SK-N-MC (cell line): Measurements from ENCODE around the gene ANKRD44.
"Not testable (repeated sequence)": the region's sequence is repeated elsewhere in the genome, so short reads cannot be mapped to it uniquely, and the experiment has no call there.

ENCODE experiments used
- DNase-seq: peaks from one replicate; pipeline ENCODE4 v3.0.0-alpha.2; 2011; ENCODE audit warnings: low read depth, low spot score
- H3K27ac ChIP-seq: fragments of 200-600 bp; sonication (generic); 2 replicates; pipeline ENCODE4 v1.5.1; 2016; ENCODE audit warnings: mixed run types
- H3K36me3 ChIP-seq: fragments of 200-600 bp; sonication (generic); 2 replicates; pipeline ENCODE4 v1.6.1; 2017; ENCODE audit warnings: antibody characterized with exemption, low read length, mixed read lengths; ENCODE audit not compliant: insufficient read depth
- H3K4me3 ChIP-seq: fragments of 200-600 bp; sonication (generic); 2 replicates; pipeline ENCODE4 v1.5.1; 2016
- H3K9ac ChIP-seq: fragments of 200-600 bp; sonication (generic); 2 replicates; pipeline ENCODE4 v1.8.0; 2017; ENCODE audit warnings: mixed run types, mixed read lengths; ENCODE audit not compliant: insufficient read length
- H3K9me3 ChIP-seq: fragments of 200-600 bp; sonication (generic); 2 replicates; pipeline ENCODE4 v1.6.1; 2017; ENCODE audit warnings: low read depth, mild to moderate bottlenecking, antibody characterized with exemption, low read length, moderate library complexity, mixed read lengths
- EZH2 ChIP-seq: fragments of 200-600 bp; sonication (generic); IDR thresholded peaks from one replicate; pipeline ENCODE4 v1.6.1; 2017; ENCODE audit warnings: antibody characterized with exemption
- FOXP2 ChIP-seq: optimal IDR thresholded peaks from 2 replicates; pipeline ENCODE3; 2011; ENCODE audit warnings: mild to moderate bottlenecking, moderate library complexity; ENCODE audit not compliant: insufficient read depth; ENCODE audit errors: extremely low read length, control extremely low read depth
- POLR2AphosphoS5 ChIP-seq: IDR thresholded peaks from 2 replicates; pipeline ENCODE4 v1.6.1; 2012; ENCODE audit warnings: mild to moderate bottlenecking, low read depth, low read length, borderline replicate concordance

The ANKRD44 gene

DNA sequence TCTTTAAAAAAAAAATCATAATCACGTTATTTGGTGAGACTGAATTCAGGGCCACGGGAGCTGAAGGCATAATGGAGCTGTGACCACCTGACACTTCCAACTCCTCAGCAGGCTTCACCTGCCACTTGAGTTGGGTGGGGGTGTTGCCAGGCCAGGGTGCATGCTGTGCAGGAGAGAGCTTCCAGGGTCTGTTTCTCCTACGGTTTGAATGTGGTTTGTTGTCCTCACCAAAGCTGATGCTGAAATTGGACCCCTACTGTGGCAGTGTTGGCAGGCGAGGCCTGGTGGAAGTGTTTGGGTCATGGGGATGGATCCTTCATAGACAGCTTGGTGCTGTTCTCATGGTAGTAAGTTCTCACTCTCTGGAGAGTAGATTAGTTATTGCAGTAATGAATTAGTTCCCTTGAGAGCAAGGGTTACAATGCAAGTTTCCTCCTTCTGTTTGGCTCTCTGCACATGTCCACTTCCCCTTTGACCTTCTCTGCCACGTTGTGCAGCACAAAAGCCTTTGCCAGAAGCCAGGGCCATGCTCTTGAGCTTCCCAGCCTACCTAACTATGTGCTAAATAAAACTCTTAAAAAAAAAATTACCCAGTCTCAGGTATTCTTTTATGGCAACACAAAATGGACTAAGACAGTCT lies 38.3 kb upstream of the ANKRD44 start:
- DNase-seq: no peak
- Histone ChIP-seq H3K27ac (no peak overlapping the region), H3K4me3 (no peak overlapping the region), H3K9ac (no peak overlapping the region), H3K36me3 (no peaks in the 10 kb centered on the region), H3K9me3 (no peaks in the 10 kb centered on the region)
- no peak for TF ChIP-seq FOXP2
- no peak for TF ChIP-seq EZH2
- no peak for TF ChIP-seq POLR2AphosphoS5

DNA sequence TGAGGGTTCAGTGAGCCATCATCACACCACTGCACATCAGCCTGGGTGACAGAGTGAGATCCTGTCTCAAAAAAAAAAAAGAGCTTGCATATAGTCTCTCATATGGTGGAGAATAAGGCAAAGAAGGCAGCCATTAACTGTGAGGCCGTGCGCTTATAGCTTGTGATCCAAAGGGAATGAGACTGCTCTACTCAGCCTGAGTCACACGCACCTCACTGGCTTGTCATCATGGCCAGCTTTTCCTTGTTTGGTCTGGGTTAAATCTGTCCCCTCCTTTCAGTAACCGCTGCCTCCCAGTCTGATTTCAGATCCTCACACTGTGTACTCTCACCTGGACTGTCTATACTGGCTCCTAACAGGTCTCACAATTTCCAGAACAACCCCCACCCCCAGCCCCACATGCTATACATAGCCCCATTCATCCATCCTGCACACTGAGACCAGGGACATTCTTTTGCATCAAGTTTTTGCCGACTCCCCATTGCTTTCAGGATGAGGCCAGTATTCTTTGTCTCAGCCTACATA lies 35.3 kb upstream of the ANKRD44 start:
- no peak overlapping the region for H3K27ac ChIP-seq
- H3K4me3 ChIP-seq: no peak overlapping the region
- H3K36me3 ChIP-seq: no peaks in the 10 kb centered on the region
- H3K9ac ChIP-seq: no peak overlapping the region
- TF ChIP-seq POLR2AphosphoS5: no peak
- TF ChIP-seq FOXP2: no peak
- TF ChIP-seq EZH2: no peak
- no peaks in the 10 kb centered on the region for H3K9me3 ChIP-seq
- DNase-seq: no peak

GRCh38 chr2:197343968-197344367 lies 33.4 kb upstream of the ANKRD44 start:
- DNase-seq, H3K4me3 ChIP-seq, H3K9me3 ChIP-seq, H3K36me3 ChIP-seq, H3K9ac ChIP-seq, H3K27ac ChIP-seq: not testable (repeated sequence)

GRCh38 chr2:197340591-197340990 lies 30.0 kb upstream of the ANKRD44 start:
- Histone ChIP-seq H3K9me3 (no peaks in the 10 kb centered on the region), H3K27ac (no peak overlapping the region), H3K4me3 (no peak overlapping the region), H3K9ac (no peak overlapping the region), H3K36me3 (no peaks in the 10 kb centered on the region)
- no peak for DNase-seq
- TF ChIP-seq EZH2 (no peak), FOXP2 (no peak), POLR2AphosphoS5 (no peak)

DNA sequence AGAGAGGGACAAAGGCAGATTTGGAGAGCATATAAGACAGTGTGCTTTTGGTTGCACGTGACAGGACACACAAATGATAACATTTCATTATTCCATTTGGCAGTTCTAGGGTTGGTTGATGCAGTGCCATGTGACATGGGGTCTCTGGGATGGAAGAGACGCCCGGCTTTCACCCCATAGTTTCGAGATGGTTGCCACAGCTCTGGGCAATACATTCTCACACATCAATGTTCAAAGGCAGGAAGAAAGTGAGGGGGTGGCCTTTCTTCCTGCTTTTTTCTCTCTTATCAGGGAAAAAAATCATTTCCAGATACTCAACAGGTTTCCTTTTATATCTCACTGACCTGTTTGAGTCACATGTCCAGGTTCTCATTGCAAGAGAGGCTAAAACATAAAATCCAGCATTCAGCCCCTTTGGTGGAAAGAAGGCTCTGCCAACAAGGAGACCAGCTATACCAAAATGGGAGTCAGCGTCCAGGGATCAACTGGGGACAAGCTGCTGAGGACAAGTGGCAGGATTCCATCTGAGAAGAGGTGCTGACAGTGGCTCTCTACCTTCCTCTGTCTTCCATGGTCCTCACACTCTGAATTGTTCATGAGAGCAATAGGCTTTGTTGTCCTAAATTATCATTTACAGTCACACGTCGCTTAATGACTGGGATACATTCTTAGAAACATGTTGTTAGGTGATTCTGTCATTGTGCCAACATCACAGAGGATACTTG lies 29.1 kb upstream of the ANKRD44 start:
- no peak for DNase-seq
- Histone ChIP-seq H3K36me3 (no peaks in the 10 kb centered on the region), H3K9me3 (no peaks in the 10 kb centered on the region)

GRCh38 chr2:197339016-197339415 lies 28.4 kb upstream of the ANKRD44 start:
- Histone ChIP-seq H3K9me3 (no peaks in the 10 kb centered on the region), H3K27ac (no peak overlapping the region), H3K36me3 (no peaks in the 10 kb centered on the region), H3K4me3 (no peak overlapping the region), H3K9ac (no peak overlapping the region)
- DNase-seq: no peak
- no peak for TF ChIP-seq FOXP2
- TF ChIP-seq EZH2: no peak
- TF ChIP-seq POLR2AphosphoS5: no peak

More for the DNA sequence above, 29.1 kb upstream of the ANKRD44 start:
- TF ChIP-seq POLR2AphosphoS5 (no peak), EZH2 (no peak), FOXP2 (no peak)
- H3K4me3 ChIP-seq: no peak overlapping the region
- H3K27ac ChIP-seq: no peak overlapping the region
- H3K9ac ChIP-seq: no peak overlapping the region

DNA sequence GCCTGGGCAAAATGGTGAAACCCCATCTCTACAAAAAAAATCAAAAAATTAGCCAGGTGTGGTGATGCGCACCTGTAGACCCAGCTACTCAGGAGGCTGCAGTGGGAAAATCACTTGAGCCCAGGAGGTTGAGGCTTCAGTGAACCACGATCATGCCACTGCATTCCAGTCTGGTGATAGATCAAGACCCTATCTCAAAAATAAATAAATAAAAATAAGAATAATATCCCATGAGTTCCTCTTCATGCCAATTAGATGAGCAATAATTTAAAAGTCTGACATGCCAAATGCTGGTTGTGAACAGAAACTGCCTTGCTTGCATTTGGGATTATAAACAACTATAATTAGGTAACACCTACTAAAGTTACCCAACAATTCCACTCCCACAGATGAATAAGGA lies 22.1 kb upstream of the ANKRD44 start:
- no peaks in the 10 kb centered on the region for H3K36me3 ChIP-seq
- no peak for DNase-seq
- TF ChIP-seq FOXP2: no peak
- TF ChIP-seq POLR2AphosphoS5: no peak
- no peak for TF ChIP-seq EZH2

GRCh38 chr2:197328461-197328860 lies 17.9 kb upstream of the ANKRD44 start:
- H3K27ac ChIP-seq: peak overlapping the region; percentile 94; the same call in 1 of the 2 replicates
- H3K4me3 ChIP-seq: peak overlapping the region; percentile 54; the same call in 1 of the 2 replicates
- no peaks in the 10 kb centered on the region for H3K36me3 ChIP-seq
- DNase-seq: no peak
- TF ChIP-seq POLR2AphosphoS5: no peak
- no peak for TF ChIP-seq EZH2
- TF ChIP-seq FOXP2: no peak
- no peaks in the 10 kb centered on the region for H3K9me3 ChIP-seq
- H3K9ac ChIP-seq: no peak overlapping the region

More for the DNA sequence above, 22.1 kb upstream of the ANKRD44 start:
- Histone ChIP-seq H3K27ac (no peak overlapping the region), H3K9me3 (no peaks in the 10 kb centered on the region), H3K4me3 (no peak overlapping the region), H3K9ac (no peak overlapping the region)

DNA sequence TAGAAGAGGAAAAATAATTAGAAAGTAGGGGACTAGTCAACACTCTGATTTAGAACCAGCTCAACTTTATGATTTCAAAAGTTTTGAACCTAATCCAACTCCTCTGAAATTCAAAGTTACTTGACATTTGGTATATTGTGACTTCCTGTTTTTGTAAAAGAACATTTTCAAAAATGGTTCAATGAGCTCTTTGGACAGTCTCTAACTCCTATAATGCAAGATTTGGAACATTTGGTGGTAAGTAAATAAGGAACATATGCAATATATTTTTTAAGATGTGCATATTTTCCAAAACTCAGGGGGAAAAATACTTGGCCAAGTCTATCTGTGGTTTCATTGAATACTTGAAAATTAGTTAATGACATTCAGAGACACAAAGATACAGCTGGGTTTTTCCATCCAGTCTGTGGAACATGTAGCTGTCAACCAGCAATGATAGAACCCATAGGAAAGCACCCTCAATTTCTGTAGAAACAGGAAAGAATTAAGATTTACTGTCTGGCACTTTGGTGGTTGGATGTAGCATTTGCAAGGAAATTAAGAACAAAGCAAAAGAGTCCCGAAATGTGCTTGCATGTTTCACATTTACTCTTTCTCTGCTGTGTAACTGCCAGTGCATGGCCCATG lies 17.0 kb upstream of the ANKRD44 start:
- DNase-seq: peak; percentile 47
- no peaks in the 10 kb centered on the region for H3K36me3 ChIP-seq
- H3K9me3 ChIP-seq: no peaks in the 10 kb centered on the region

More for the DNA sequence above, 17.0 kb upstream of the ANKRD44 start:
- peak overlapping the region; percentile 5 for H3K9ac ChIP-seq
- peak overlapping the region; percentile 54 for H3K4me3 ChIP-seq
- TF ChIP-seq FOXP2 (no peak), EZH2 (no peak), POLR2AphosphoS5 (no peak)
- H3K27ac ChIP-seq: peak overlapping the region; percentile 94
